Keratinocyte (primary cell): Measurements from ENCODE around the gene TBC1D16. TPM values are rescaled to one million over a fixed set of nuclear protein-coding genes. Genes with fewer than 3 reads are reported as not detected.

ENCODE experiments used
- DNase-seq: peaks from one replicate; pipeline ENCODE4 v3.0.0-alpha.2; 2011; ENCODE audit warnings: low read depth, missing footprints, low spot score
- FAIRE-seq: peaks from 2 replicates; lab custom pipeline; 2011; peaks lifted over from hg19 to GRCh38; lab: Jason Lieb, UNC
- H2AFZ ChIP-seq: 2 replicates; pipeline ENCODE4 v1.6.0; 2012; ENCODE audit warnings: low read length, control low read depth, inconsistent platforms; ENCODE audit not compliant: control insufficient read depth
- H3K27ac ChIP-seq: 2 replicates; pipeline ENCODE4 v1.5.1; 2011; ENCODE audit warnings: low read length; ENCODE audit not compliant: control insufficient read depth, insufficient read depth
- H3K27me3 ChIP-seq: 3 replicates; pipeline ENCODE4 v1.6.0; 2011; ENCODE audit warnings: low read length; ENCODE audit not compliant: control insufficient read depth, insufficient read depth; ENCODE audit errors: extremely low read depth
- H3K36me3 ChIP-seq, 2 experiments: 2 replicates in 1 of 2; 3 replicates in 1 of 2; pipeline ENCODE4 v1.5.1; 2011; ENCODE audit warnings: low read length in 2 of 2, mild to moderate bottlenecking in 1 of 2; ENCODE audit not compliant: control insufficient read depth in 2 of 2, insufficient read depth in 2 of 2; ENCODE audit errors: extremely low read depth in 1 of 2
- H3K4me1 ChIP-seq: 3 replicates; pipeline ENCODE4 v1.5.1; 2011; ENCODE audit warnings: low read length; ENCODE audit not compliant: control insufficient read depth, insufficient read depth; ENCODE audit errors: extremely low read depth
- H3K4me2 ChIP-seq: 3 replicates; pipeline ENCODE4 v1.6.0; 2011; ENCODE audit warnings: low read depth, low read length; ENCODE audit not compliant: control insufficient read depth, insufficient read depth; ENCODE audit errors: extremely low read depth
- H3K4me3 ChIP-seq, 3 experiments: fragments of 200-600 bp in 1 of 3; sonication (generic) in 1 of 3; 2 replicates in 2 of 3; 3 replicates in 1 of 3; pipeline ENCODE4 v1.5.1; 2011 to 2016; ENCODE audit warnings: low read length in 3 of 3, mild to moderate bottlenecking in 3 of 3, control low read depth in 2 of 3, inconsistent platforms in 1 of 3, low read depth in 1 of 3, mixed read lengths in 1 of 3, mixed run types in 1 of 3, moderate library complexity in 1 of 3; ENCODE audit not compliant: control insufficient read depth in 2 of 3, insufficient read depth in 2 of 3; ENCODE audit errors: extremely low read depth in 1 of 3
- H3K79me2 ChIP-seq: 2 replicates; pipeline ENCODE4 v1.6.0; 2012; ENCODE audit warnings: low read length; ENCODE audit not compliant: control insufficient read depth, insufficient read depth
- H3K9ac ChIP-seq: 3 replicates; pipeline ENCODE4 v1.6.0; 2011; ENCODE audit warnings: low read length; ENCODE audit not compliant: control insufficient read depth, insufficient read depth; ENCODE audit errors: extremely low read depth
- H3K9me1 ChIP-seq: 3 replicates; pipeline ENCODE4 v1.6.0; 2011; ENCODE audit warnings: low read length; ENCODE audit not compliant: control insufficient read depth, insufficient read depth; ENCODE audit errors: extremely low read depth
- H3K9me3 ChIP-seq: 2 replicates; pipeline ENCODE4 v1.5.1; 2012; ENCODE audit warnings: low read depth, low read length; ENCODE audit not compliant: control insufficient read depth
- H4K20me1 ChIP-seq: 3 replicates; pipeline ENCODE4 v1.6.0; 2011; ENCODE audit warnings: low read length; ENCODE audit not compliant: control insufficient read depth, insufficient read depth; ENCODE audit errors: extremely low read depth
- CTCF ChIP-seq, 3 experiments: IDR thresholded peaks in 1 of 3; conservative IDR thresholded peaks in 1 of 3; optimal IDR thresholded peaks in 1 of 3; 2 replicates in 2 of 3; 3 replicates in 1 of 3; pipeline versions ENCODE3 to v1.5.1; 2011; ENCODE audit warnings: low read length in 3 of 3, mild to moderate bottlenecking in 3 of 3, moderate library complexity in 2 of 3, control low read depth in 1 of 3, inconsistent platforms in 1 of 3; ENCODE audit not compliant: insufficient read depth in 2 of 3; ENCODE audit errors: extremely low read depth in 1 of 3
- EZH2 ChIP-seq: IDR thresholded peaks from one replicate; pipeline ENCODE4 v1.6.1; 2012; ENCODE audit warnings: inconsistent platforms, mild to moderate bottlenecking, low read length, moderate library complexity
- dilution Hi-C: fragments of 300-500 bp; cut with MboI; formaldehyde crosslinking; loops from one replicate; pipeline ENCODE4 v1.7.0; 2020; ENCODE audit warnings: low sequenced_read_pairs; ENCODE audit not compliant: extremely low pct_ligation_motif_present
- polyA plus RNA-seq, 5 experiments: library from polyadenylated mRNA; depleted of rRNA in 3 of 5; stranded (reverse) in 3 of 5; stranded (forward) in 1 of 5; unstranded in 1 of 5; fragments of >200 nt; gene quantifications; 1 replicate in 1 of 5; 2 replicates in 3 of 5; 3 replicates in 1 of 5; pipeline versions ENCODE4 v1.2.1 to v1.2.3, GENCODE V29; 2011 to 2012; ENCODE audit warnings: missing spikeins in 2 of 5, low read depth in 1 of 5, low replicate concordance in 1 of 5

TBC1D16 gene
- polyA plus RNA-seq, 1 donor (not counting 4 experiments of a cell fraction or from before 2014, with no cell fraction given): 8.6 TPM

- Histone ChIP-seq H3K27ac (no peak overlapping the region), H3K9me3 (no peaks in the 10 kb centered on the region), H3K4me1 (peaks cover 16% of the 10 kb centered on the region), H3K27me3 (no peaks in the 10 kb centered on the region), H3K4me2 (no peak overlapping the region), H3K9ac (no peak overlapping the region), H4K20me1 (peaks cover 9% of the 10 kb centered on the region), H3K9me1 (peaks cover 7% of the 10 kb centered on the region), H3K4me3 (no peak overlapping the region), H2AFZ (no peak overlapping the region), H3K36me3 (no peaks in the 10 kb centered on the region), H3K79me2 (peaks cover 26% of the 10 kb centered on the region)
- dilution Hi-C loops: no loop called here
- TF ChIP-seq EZH2 (no peak), CTCF (optimal IDR thresholded peaks at IDR 0.05 in 1 of 3, IDR thresholded peaks at IDR 0.05 in 1 of 3, conservative IDR thresholded peaks at IDR 0.05 in 1 of 3; ENCODE audit: extremely low read depth in 1 of 3, insufficient read depth in 2 of 3, low read length in 3 of 3) (no peak)
- FAIRE-seq (no peak), DNase-seq (no peak)
These were observed 8.6 kb downstream of the TBC1D16 start for GRCh38 chr17:80027043-80027435.

GRCh38 chr17:80026359-80027042, 9.2 kb downstream of the TBC1D16 start:
- Histone ChIP-seq H3K9me3 (no peaks in the 10 kb centered on the region), H3K79me2 (peaks cover 28% of the 10 kb centered on the region), H4K20me1 (peaks cover 12% of the 10 kb centered on the region), H3K27me3 (no peaks in the 10 kb centered on the region), H3K36me3 (no peaks in the 10 kb centered on the region), H3K9ac (no peak overlapping the region), H3K4me1 (peaks cover 18% of the 10 kb centered on the region), H3K9me1 (peaks cover 9% of the 10 kb centered on the region), H2AFZ (no peak overlapping the region), H3K27ac (no peak overlapping the region), H3K4me2 (no peak overlapping the region), H3K4me3 (no peak overlapping the region)
- DNase-seq: no peak
- no peak for TF ChIP-seq EZH2
- no peak for TF ChIP-seq CTCF (optimal IDR thresholded peaks at IDR 0.05 in 1 of 3, IDR thresholded peaks at IDR 0.05 in 1 of 3, conservative IDR thresholded peaks at IDR 0.05 in 1 of 3; ENCODE audit: extremely low read depth in 1 of 3, insufficient read depth in 2 of 3, low read length in 3 of 3)
- dilution Hi-C loops: no loop called here
- no peak for FAIRE-seq
